Measurements from ENCODE around the gene PDLIM5. TPM values are rescaled to one million over a fixed set of nuclear protein-coding genes. Genes with fewer than 3 reads are reported as not detected.
"Not testable (repeated sequence)": the region's sequence is repeated elsewhere in the genome, so short reads cannot be mapped to it uniquely, and the experiment has no call there.

Gene PDLIM5
- total RNA-seq, 6 experiments from 2014 or later: 152 to 240 (median 171) TPM

DNA sequence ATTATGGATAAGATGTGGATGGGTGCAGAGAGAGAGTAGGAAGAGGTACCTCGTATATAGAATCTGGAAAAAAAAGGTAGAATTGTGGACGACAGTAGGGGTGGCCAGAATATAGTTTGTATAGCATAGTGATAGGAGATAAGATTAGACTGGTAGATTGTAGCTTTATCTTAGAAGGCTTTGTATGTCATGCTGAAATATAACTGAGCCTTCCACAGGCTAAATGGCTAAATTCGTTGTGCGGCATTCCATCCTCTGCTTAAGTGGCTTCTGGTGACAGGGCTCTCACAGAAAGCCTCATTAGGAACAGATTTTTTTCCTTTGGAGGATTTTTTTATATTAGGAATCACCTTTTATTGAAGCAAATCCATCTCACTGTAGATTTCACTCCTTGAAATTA is 163.7 kb downstream of the PDLIM5 start:
- H3K4me3 Mint-ChIP-seq: no peak overlapping the region

DNA sequence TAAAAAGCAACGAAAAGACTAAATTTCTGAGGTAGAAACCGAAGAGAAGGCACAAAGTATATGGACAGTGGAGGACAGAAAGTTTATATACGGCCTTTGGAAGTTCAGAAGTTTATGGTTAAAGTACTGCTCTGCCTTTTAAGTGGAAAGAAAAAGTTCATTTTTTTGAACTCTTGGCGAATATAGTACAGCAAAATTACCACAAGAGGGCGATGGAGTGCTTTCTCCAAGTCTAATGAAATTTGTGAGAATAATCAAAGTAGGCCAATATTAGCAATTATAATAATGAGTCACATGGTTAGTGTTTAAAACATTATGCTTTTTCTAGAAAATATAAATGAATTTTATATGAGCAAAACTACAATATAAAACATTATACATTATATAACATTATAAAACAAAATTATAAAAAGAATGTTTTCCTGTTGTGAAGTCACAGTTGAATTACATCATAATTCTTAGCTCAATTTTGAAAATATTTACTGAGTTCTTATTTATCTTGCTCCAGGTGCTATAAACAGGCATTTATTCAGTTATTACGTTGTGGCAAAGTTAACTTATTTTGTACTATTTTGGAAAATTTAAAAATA is 169.8 kb downstream of the PDLIM5 start:
- DNase-seq: peak; percentile 25
- H3K27me3 Mint-ChIP-seq (ENCODE audit: insufficient read depth): peaks cover 5% of the 10 kb centered on the region
- peak overlapping the region; percentile 17; the same call in 1 of the 2 replicates for H3K27ac Mint-ChIP-seq
- H3K4me1 Mint-ChIP-seq (ENCODE audit: low read depth): peaks cover 4% of the 10 kb centered on the region
- H3K36me3 Mint-ChIP-seq (ENCODE audit: low read depth): peaks cover 27% of the 10 kb centered on the region
- no peaks in the 10 kb centered on the region for H3K9me3 Mint-ChIP-seq
- TF ChIP-seq, protein P1, sequence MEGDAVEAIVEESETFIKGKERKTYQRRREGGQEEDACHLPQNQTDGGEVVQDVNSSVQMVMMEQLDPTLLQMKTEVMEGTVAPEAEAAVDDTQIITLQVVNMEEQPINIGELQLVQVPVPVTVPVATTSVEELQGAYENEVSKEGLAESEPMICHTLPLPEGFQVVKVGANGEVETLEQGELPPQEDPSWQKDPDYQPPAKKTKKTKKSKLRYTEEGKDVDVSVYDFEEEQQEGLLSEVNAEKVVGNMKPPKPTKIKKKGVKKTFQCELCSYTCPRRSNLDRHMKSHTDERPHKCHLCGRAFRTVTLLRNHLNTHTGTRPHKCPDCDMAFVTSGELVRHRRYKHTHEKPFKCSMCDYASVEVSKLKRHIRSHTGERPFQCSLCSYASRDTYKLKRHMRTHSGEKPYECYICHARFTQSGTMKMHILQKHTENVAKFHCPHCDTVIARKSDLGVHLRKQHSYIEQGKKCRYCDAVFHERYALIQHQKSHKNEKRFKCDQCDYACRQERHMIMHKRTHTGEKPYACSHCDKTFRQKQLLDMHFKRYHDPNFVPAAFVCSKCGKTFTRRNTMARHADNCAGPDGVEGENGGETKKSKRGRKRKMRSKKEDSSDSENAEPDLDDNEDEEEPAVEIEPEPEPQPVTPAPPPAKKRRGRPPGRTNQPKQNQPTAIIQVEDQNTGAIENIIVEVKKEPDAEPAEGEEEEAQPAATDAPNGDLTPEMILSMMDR (IDR thresholded peaks at IDR 0.05): peak; percentile 95
- H3K4me3 Mint-ChIP-seq: no peak overlapping the region

More for the DNA sequence above, 163.7 kb downstream of the PDLIM5 start:
- H3K9me3 Mint-ChIP-seq: no peaks in the 10 kb centered on the region
- H3K27me3 Mint-ChIP-seq (ENCODE audit: insufficient read depth): no peaks in the 10 kb centered on the region; the same call in none of the 2 replicates
- H3K4me1 Mint-ChIP-seq (ENCODE audit: low read depth): peaks cover 20% of the 10 kb centered on the region
- H3K27ac Mint-ChIP-seq: no peak overlapping the region
- peaks cover 13% of the 10 kb centered on the region for H3K36me3 Mint-ChIP-seq (ENCODE audit: low read depth)
- no peak for DNase-seq
- TF ChIP-seq, protein P1 (IDR thresholded peaks at IDR 0.05): no peak

DNA sequence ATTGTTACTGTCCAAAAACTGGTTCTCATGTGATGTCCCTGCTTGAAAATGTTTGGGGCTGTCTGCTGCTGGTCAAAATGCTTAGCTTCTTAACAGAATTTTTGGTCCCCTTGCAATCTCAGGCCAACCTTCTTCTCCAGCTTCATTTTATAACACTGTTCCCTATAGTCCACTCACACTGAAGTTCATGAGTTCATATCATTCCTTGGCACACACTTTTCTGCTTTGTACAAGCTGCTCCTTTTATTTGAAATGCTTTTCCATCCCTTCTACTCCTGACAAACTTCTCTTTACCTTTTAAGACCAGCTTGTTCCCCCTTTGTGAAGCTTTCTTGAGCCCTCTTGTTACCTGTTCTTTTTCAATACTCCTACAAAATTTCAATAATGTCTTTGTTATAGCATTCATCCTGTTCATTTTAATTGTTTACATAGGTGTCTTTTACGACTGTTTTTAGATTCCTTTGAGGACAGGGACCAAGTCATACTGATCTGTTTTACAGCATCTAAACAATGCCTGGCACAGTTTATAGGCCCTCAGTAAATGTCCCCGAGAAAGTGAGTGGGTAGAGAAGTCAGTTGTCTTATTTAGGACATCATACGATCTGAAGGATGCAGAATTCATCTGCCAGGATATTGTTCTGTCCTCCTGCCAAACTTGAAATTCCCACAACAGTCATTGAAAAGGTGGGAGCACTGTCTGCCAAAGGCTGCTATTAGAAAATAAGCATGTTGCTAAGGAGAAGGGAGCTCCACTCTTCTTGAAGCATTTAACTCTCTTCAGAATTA is 171.6 kb downstream of the PDLIM5 start:
- Mint-ChIP-seq H3K27ac (peak overlapping the region; percentile 6; the same call in 1 of the 2 replicates), H3K36me3 (ENCODE audit: low read depth) (peaks cover 24% of the 10 kb centered on the region), H3K4me1 (ENCODE audit: low read depth) (peaks cover 4% of the 10 kb centered on the region), H3K4me3 (no peak overlapping the region), H3K9me3 (no peaks in the 10 kb centered on the region), H3K27me3 (ENCODE audit: insufficient read depth) (peaks cover 5% of the 10 kb centered on the region)
- no peak for DNase-seq
- TF ChIP-seq, protein P1 (IDR thresholded peaks at IDR 0.05): no peak

DNA sequence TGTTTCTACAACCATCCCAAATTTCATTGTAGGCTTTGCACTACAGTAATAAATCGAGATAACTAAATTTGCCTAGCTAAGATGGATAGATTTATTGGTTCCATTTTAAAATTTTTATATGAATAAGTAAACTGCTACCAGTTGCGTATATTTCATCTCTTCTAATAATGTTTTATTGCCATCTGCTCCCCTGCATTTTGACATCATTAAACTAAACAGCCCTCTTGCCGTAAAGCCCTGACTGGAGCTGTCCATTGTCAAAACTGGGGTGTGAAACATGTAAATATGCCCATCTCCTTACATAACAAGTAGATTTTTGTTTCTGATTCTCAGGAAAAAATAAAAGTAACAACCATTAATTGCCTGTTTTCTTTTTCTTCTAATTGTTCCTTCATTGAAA is 175.2 kb downstream of the PDLIM5 start:
- no peak overlapping the region for H3K4me3 Mint-ChIP-seq
- H3K4me1 Mint-ChIP-seq (ENCODE audit: low read depth): no peaks in the 10 kb centered on the region; the same call in 1 of the 2 replicates
- no peak for DNase-seq
- H3K27ac Mint-ChIP-seq: no peak overlapping the region; the same call in 1 of the 2 replicates
- peaks cover 20% of the 10 kb centered on the region for H3K36me3 Mint-ChIP-seq (ENCODE audit: low read depth)
- TF ChIP-seq, protein P1 (IDR thresholded peaks at IDR 0.05): no peak
- H3K27me3 Mint-ChIP-seq (ENCODE audit: insufficient read depth): peaks cover 5% of the 10 kb centered on the region
- H3K9me3 Mint-ChIP-seq: no peaks in the 10 kb centered on the region

DNA sequence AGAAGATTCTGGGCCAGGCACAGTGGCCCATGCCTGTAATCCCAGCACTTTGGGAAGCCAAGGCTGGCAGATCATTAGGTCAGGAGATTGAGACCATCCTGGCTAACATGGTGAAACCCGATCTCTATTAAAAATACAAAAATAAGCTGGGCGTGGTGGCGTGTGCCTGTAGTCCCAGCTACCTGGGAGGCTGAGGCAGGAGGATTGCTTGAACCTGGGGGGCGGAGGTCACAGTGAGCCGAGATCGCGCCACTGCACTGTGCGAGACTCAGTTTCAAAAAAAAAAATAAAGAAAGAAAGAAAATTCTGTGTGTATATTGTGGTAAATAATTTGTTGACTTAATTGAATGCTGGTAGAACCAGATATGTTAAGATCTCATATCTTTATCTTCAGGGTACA is 177.3 kb downstream of the PDLIM5 start:
- not testable (repeated sequence) for H3K4me3 Mint-ChIP-seq; H3K27me3 Mint-ChIP-seq (ENCODE audit: insufficient read depth); H3K27ac Mint-ChIP-seq; H3K9me3 Mint-ChIP-seq; DNase-seq
- Mint-ChIP-seq H3K36me3 (ENCODE audit: low read depth) (peaks cover 28% of the 10 kb centered on the region), H3K4me1 (ENCODE audit: low read depth) (peaks cover 19% of the 10 kb centered on the region)

DNA sequence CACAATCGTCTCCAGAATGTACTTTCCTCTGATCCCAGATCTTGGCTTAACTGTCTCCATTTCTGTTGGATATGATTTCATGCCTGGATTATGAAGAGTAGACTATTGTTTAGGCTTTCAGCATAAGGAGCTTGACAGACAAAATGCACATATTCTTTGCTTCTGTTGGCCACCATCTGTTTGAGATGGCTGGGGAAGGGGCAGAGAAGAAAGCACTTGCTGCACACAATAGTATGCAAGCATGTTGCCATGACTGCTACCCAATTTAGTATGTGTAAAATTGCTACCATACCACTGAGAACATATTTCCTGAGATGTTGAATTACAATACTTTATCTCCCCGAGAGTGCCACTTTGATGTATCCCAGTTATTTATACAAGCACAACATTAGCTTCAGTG is 178.1 kb downstream of the PDLIM5 start:
- no peak for DNase-seq
- H3K27me3 Mint-ChIP-seq (ENCODE audit: insufficient read depth): peaks cover 2% of the 10 kb centered on the region
- no peak overlapping the region for H3K4me3 Mint-ChIP-seq
- peaks cover 26% of the 10 kb centered on the region for H3K36me3 Mint-ChIP-seq (ENCODE audit: low read depth)
- no peak overlapping the region for H3K27ac Mint-ChIP-seq
- H3K4me1 Mint-ChIP-seq (ENCODE audit: low read depth): peaks cover 27% of the 10 kb centered on the region
- TF ChIP-seq, protein P1 (IDR thresholded peaks at IDR 0.05): no peak
- no peaks in the 10 kb centered on the region for H3K9me3 Mint-ChIP-seq

All from HFFc6 (cell line).